ENCODE measurements around the gene SOCS6. TPM values are rescaled to one million over a fixed set of nuclear protein-coding genes. Genes with fewer than 3 reads are reported as not detected.

Gene SOCS6
- total RNA-seq, 4 donors from 2014 or later: 11.5 to 47.8 (median 46.1) TPM

DNA sequence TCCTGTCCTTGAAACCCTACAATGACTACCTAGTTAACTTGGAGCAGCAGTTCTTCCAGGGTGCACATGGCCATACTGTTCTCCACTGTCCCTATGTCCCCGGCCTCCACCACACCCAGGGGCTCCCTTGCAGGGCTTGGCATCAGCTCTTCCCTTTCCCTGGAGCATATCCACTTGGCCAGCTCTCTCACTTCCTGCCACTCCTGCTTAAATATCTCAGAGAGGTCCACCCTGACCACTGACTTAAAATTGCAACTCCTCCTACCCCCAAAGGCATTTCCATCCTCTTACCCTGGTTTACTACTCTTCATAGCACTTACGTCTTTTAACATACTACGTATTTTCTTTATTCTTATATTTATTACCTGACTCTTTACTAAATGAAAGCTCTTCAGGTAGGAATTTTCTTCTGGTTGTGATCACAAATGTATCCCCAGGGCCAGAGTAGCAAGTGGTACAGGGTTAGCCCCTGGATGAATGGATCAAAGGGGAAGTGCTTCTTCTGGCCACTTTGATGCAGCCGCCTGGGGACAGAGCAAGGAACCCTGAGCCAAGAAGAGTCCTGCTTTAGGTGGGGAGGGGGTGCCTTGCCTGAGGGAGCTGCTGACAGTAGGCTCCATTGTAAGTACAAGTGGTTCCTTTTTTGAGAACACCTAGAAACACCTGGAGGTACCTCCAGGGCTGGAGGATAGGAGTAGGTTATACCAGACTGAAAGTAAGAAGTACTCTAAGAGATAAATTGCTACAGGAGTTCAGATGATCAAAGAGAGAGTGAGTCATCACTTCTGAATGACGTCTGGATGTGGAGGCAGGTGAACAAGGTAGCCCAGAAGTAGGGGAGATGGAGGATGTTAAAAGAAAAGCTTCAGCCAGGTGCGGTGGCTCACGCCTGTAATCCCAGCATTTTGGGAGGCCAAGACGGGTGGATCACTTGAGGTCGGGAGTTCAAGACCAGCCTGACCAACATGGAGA lies 82.2 kb downstream of the SOCS6 start:
- no peaks in the 10 kb centered on the region for H3K27me3 ChIP-seq
- H3K27ac ChIP-seq: no peak overlapping the region
- no peak overlapping the region for H3K4me3 ChIP-seq
- H3K9me3 ChIP-seq: no peaks in the 10 kb centered on the region
- H3K4me1 ChIP-seq: peaks cover 0 to 19% (median 5%) of the 10 kb centered on the region in 4 donors
- intact Hi-C loops (cut with DNase I; ENCODE audit: low total_unique reads): no loop called here
- 78 to 83% methylated on average over 4 to 9 of the region's 9 CpGs for WGBS, 2 donors (ENCODE audit: low coverage in 1 of 2)
- in situ Hi-C loops (cut with MboI; ENCODE audit: low pct_ligation_motif_present in 1 of 4, low pct_unique_long_range_greater_than_20kb in 1 of 4, low sequenced_read_pairs in 3 of 4): no loop called here
- no peak for TF ChIP-seq EP300 (IDR thresholded peaks at IDR 0.05; ENCODE audit: low read depth)
- TF ChIP-seq, protein P1, sequence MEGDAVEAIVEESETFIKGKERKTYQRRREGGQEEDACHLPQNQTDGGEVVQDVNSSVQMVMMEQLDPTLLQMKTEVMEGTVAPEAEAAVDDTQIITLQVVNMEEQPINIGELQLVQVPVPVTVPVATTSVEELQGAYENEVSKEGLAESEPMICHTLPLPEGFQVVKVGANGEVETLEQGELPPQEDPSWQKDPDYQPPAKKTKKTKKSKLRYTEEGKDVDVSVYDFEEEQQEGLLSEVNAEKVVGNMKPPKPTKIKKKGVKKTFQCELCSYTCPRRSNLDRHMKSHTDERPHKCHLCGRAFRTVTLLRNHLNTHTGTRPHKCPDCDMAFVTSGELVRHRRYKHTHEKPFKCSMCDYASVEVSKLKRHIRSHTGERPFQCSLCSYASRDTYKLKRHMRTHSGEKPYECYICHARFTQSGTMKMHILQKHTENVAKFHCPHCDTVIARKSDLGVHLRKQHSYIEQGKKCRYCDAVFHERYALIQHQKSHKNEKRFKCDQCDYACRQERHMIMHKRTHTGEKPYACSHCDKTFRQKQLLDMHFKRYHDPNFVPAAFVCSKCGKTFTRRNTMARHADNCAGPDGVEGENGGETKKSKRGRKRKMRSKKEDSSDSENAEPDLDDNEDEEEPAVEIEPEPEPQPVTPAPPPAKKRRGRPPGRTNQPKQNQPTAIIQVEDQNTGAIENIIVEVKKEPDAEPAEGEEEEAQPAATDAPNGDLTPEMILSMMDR (IDR thresholded peaks at IDR 0.05): no peak
- TF ChIP-seq POLR2A (IDR thresholded peaks at IDR 0.05): no peak
- TF ChIP-seq POLR2AphosphoS5 (IDR thresholded peaks at IDR 0.05): no peak
- DNase-seq: peak; percentile 26
- no peaks in the 10 kb centered on the region for H3K36me3 ChIP-seq

DNA sequence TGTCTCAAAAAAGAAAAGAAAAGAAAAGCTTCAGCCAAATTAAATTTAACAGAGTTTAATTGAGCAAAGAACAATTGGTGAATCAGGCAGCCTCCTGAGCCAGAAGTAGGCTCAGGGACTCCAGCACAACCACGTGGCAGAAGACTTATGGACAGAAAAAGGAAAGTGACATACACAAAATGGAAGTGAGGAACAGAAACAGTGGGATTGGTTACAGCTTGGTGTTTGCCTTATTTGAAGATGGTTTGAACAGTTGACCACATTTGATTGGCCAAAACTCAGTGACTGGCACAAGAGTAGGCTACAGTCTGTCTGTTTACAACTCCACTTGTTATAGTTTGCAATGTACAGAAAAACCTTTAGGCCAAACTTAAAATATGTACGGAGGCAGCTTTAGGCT lies 83.1 kb downstream of the SOCS6 start:
- intact Hi-C loops (cut with DNase I; ENCODE audit: low total_unique reads): no loop called here
- WGBS, 2 donors (ENCODE audit: low coverage in 1 of 2): 67 to 74% methylated on average over 1 to 2 of the region's 2 CpGs

DNA sequence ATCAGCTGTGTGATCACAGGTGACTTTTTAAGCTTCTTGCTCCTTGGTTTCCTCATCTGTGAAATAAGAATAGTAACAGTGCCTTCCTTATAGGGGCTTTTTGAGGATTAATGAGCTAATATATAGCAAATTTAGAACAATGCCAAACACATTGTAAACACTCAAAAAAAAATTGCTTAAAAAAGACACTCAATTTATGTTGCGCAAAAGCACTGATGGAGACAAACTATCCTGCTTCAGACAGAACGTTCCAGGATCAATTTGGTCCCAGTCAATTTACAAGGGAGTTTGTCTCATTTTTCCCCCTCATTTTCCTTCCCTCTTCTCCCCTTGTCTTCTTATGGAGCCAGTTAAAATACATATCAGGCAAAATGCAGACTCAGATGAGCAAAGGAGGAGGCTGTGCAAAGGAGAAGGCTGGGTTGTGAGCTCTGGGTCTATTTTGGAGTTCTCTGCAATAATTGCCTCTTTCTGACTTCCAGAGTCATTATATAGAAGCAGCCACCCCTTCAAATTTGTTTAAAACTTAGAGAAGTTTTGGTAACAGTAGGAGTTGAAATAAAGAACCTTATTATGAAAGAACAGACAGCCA lies 83.7 kb downstream of the SOCS6 start:
- WGBS, 2 donors (ENCODE audit: low coverage in 1 of 2): 86 to 93% methylated on average over 2 of the region's 2 CpGs
- intact Hi-C loops (cut with DNase I; ENCODE audit: low total_unique reads): no loop called here
- H3K27ac ChIP-seq: no peak overlapping the region

More for the DNA sequence above, 83.1 kb downstream of the SOCS6 start:
- peaks cover 0 to 23% (median 11%) of the 10 kb centered on the region in 4 donors for H3K4me1 ChIP-seq
- in situ Hi-C loops (cut with MboI; ENCODE audit: low pct_ligation_motif_present in 1 of 4, low pct_unique_long_range_greater_than_20kb in 1 of 4, low sequenced_read_pairs in 3 of 4): no loop called here
- H3K4me3 ChIP-seq: no peak overlapping the region
- H3K27ac ChIP-seq: no peak overlapping the region
- TF ChIP-seq, protein P1 (IDR thresholded peaks at IDR 0.05): no peak
- no peak for TF ChIP-seq POLR2AphosphoS5 (IDR thresholded peaks at IDR 0.05)
- TF ChIP-seq EP300 (IDR thresholded peaks at IDR 0.05; ENCODE audit: low read depth): no peak
- TF ChIP-seq POLR2A (IDR thresholded peaks at IDR 0.05): no peak
- no peak for DNase-seq
- H3K36me3 ChIP-seq: no peaks in the 10 kb centered on the region
- H3K27me3 ChIP-seq: no peaks in the 10 kb centered on the region
- H3K9me3 ChIP-seq: no peaks in the 10 kb centered on the region

More for the DNA sequence above, 83.7 kb downstream of the SOCS6 start:
- Histone ChIP-seq H3K9me3 (no peaks in the 10 kb centered on the region), H3K36me3 (no peaks in the 10 kb centered on the region), H3K27me3 (no peaks in the 10 kb centered on the region), H3K4me3 (no peak overlapping the region), H3K4me1 (peaks cover 0 to 29% (median 15%) of the 10 kb centered on the region in 4 donors)
- DNase-seq: no peak
- TF ChIP-seq EP300 (IDR thresholded peaks at IDR 0.05; ENCODE audit: low read depth) (no peak), POLR2A (IDR thresholded peaks at IDR 0.05) (no peak), POLR2AphosphoS5 (IDR thresholded peaks at IDR 0.05) (no peak)
- TF ChIP-seq, protein P1 (IDR thresholded peaks at IDR 0.05): no peak
- in situ Hi-C loops (cut with MboI; ENCODE audit: low pct_ligation_motif_present in 1 of 4, low pct_unique_long_range_greater_than_20kb in 1 of 4, low sequenced_read_pairs in 3 of 4): no loop called here

Measured in transverse colon (tissue), 4 donors.